Mammary epithelial cell (primary cell): ENCODE data around the gene PRDM5.

ENCODE experiments used
- EZH2 ChIP-seq: IDR thresholded peaks from 2 replicates; pipeline ENCODE4 v1.6.1; 2012; ENCODE audit warnings: low read length, inconsistent platforms, borderline replicate concordance
- TF ChIP-seq, protein P1 (sequence below), 2 donors: IDR thresholded peaks in 1 of 2; conservative IDR thresholded peaks in 1 of 2; 2 replicates each; pipeline ENCODE4 v1.5.1; 2011 to 2012; ENCODE audit warnings: inconsistent platforms in 2 of 2, low read length in 2 of 2, mild to moderate bottlenecking in 2 of 2, control low read depth in 1 of 2, low read depth in 1 of 2; ENCODE audit not compliant: insufficient read depth in 1 of 2; ENCODE audit errors: extremely low read depth in 1 of 2

DNA sequence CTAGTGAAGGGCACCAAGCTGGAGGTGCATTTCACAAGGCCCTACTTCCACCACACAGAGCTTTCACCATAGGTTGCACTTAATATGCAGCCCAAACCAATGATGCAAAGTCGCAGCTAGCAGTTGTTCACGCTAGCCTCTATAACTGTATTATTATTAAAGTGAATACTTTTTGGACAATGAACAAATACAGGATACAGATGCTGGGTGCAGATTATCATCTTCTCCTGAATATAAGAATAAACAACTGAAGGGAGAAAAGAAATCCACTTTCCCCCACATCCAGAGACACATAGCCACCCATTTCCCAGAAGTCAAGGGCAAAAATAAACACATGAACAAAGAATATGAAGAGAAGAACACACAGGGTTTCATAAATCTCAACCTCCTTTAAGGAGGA is 107.2 kb downstream of the PRDM5 start:
- TF ChIP-seq, protein P1, sequence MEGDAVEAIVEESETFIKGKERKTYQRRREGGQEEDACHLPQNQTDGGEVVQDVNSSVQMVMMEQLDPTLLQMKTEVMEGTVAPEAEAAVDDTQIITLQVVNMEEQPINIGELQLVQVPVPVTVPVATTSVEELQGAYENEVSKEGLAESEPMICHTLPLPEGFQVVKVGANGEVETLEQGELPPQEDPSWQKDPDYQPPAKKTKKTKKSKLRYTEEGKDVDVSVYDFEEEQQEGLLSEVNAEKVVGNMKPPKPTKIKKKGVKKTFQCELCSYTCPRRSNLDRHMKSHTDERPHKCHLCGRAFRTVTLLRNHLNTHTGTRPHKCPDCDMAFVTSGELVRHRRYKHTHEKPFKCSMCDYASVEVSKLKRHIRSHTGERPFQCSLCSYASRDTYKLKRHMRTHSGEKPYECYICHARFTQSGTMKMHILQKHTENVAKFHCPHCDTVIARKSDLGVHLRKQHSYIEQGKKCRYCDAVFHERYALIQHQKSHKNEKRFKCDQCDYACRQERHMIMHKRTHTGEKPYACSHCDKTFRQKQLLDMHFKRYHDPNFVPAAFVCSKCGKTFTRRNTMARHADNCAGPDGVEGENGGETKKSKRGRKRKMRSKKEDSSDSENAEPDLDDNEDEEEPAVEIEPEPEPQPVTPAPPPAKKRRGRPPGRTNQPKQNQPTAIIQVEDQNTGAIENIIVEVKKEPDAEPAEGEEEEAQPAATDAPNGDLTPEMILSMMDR (conservative IDR thresholded peaks at IDR 0.05 in 1 of 2, IDR thresholded peaks at IDR 0.05 in 1 of 2; ENCODE audit: extremely low read depth in 1 of 2, insufficient read depth in 1 of 2, low read depth in 1 of 2, low read length in 2 of 2), result no peak
- TF ChIP-seq EZH2, result no peak
